ENCODE data around the gene PCMTD2.

Gene PCMTD2

DNA sequence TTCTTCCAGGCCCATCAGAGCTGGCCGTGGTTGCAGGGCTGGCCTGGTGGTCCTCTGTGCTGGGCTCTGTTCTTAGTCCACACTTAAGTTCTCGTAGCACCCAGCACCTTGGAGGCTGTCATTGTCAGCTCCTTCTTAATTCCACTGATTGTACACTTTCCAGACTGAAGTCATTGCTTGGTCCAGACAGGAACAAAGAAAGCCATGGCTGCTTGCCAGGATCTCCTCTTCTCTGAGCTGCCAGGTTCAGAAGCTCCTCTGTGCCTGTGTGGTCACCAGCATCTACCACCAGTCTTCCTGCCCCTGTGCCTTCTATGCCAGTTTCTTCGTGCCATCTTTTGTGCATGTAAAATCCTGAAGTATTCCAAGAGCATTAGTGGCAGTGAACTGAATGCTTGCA is 39.5 kb upstream of the PCMTD2 start:
- peaks cover 0 to 9% of the 10 kb centered on the region in 2 donors for H3K27me3 ChIP-seq (ENCODE audit: control insufficient read depth in 2 of 2, insufficient read depth in 2 of 2, low read length in 2 of 2)
- H3K27ac ChIP-seq (ENCODE audit: low read depth in 2 of 2, low read length in 2 of 2): no peak overlapping the region
- no peak overlapping the region for H3K4me3 ChIP-seq (ENCODE audit: low read length in 2 of 2)
- no peaks in the 10 kb centered on the region for H3K4me1 ChIP-seq (ENCODE audit: control insufficient read depth in 2 of 2, insufficient read depth in 2 of 2, low read length in 2 of 2)
- no peak overlapping the region for H3K9ac ChIP-seq (ENCODE audit: low read depth in 1 of 2, low read length in 2 of 2)
- no peaks in the 10 kb centered on the region for H3K9me3 ChIP-seq (ENCODE audit: control insufficient read depth in 2 of 2, low read length in 2 of 2)
- H3K36me3 ChIP-seq (ENCODE audit: control insufficient read depth in 2 of 2, insufficient read depth in 2 of 2, low read length in 2 of 2): no peaks in the 10 kb centered on the region

GRCh38 chr20:64216910-64217309 is 38.6 kb upstream of the PCMTD2 start:
- H3K27me3 ChIP-seq (ENCODE audit: control insufficient read depth in 2 of 2, insufficient read depth in 2 of 2, low read length in 2 of 2): peaks cover 2 to 9% of the 10 kb centered on the region in 2 donors
- H3K9me3 ChIP-seq (ENCODE audit: control insufficient read depth in 2 of 2, low read length in 2 of 2): no peaks in the 10 kb centered on the region
- no peak overlapping the region for H3K9ac ChIP-seq (ENCODE audit: low read depth in 1 of 2, low read length in 2 of 2)
- no peak overlapping the region for H3K4me3 ChIP-seq (ENCODE audit: low read length in 2 of 2)
- no peaks in the 10 kb centered on the region for H3K4me1 ChIP-seq (ENCODE audit: control insufficient read depth in 2 of 2, insufficient read depth in 2 of 2, low read length in 2 of 2)
- H3K36me3 ChIP-seq (ENCODE audit: control insufficient read depth in 2 of 2, insufficient read depth in 2 of 2, low read length in 2 of 2): no peaks in the 10 kb centered on the region
- H3K27ac ChIP-seq (ENCODE audit: low read depth in 2 of 2, low read length in 2 of 2): no peak overlapping the region

DNA sequence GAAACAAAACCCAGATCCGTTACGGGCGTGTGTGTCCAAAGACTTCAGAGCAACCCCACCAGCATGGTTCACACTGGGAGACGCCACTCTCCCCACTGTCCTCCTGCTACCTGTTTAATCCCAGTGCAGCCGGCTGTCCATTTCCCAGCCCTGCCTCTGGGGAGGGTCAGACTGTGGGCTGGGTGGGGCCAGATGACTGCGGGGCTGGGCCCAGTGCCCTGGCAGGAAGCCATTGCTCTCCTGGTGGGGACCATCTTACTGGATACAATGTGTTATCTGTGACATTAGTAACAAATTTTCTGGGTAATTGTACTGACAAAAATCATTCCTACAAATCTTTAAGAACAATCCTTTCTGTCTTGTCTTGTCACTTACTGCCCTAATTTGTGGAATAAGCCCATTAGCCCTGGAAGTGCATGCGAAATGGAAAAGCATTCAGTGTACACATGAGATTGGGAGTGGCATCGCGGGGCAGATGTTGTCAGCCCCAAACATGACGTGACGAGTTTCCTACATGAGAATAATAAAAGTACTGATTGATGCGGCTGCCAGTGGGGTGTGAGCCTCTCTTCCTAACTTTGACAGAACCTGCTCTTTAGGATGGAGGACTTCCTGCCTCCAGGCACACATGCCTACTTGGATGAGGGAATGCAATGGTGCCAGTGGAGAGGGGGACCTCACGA is 37.9 kb upstream of the PCMTD2 start:
- H3K27me3 ChIP-seq (ENCODE audit: control insufficient read depth in 2 of 2, insufficient read depth in 2 of 2, low read length in 2 of 2): peaks cover 2 to 9% of the 10 kb centered on the region in 2 donors
- no peak overlapping the region for H3K4me3 ChIP-seq (ENCODE audit: low read length in 2 of 2)
- H3K4me1 ChIP-seq (ENCODE audit: control insufficient read depth in 2 of 2, insufficient read depth in 2 of 2, low read length in 2 of 2): no peaks in the 10 kb centered on the region
- no peaks in the 10 kb centered on the region for H3K36me3 ChIP-seq (ENCODE audit: control insufficient read depth in 2 of 2, insufficient read depth in 2 of 2, low read length in 2 of 2)
- no peak overlapping the region for H3K9ac ChIP-seq (ENCODE audit: low read depth in 1 of 2, low read length in 2 of 2)
- no peaks in the 10 kb centered on the region for H3K9me3 ChIP-seq (ENCODE audit: control insufficient read depth in 2 of 2, low read length in 2 of 2)
- no peak overlapping the region for H3K27ac ChIP-seq (ENCODE audit: low read depth in 2 of 2, low read length in 2 of 2)

DNA sequence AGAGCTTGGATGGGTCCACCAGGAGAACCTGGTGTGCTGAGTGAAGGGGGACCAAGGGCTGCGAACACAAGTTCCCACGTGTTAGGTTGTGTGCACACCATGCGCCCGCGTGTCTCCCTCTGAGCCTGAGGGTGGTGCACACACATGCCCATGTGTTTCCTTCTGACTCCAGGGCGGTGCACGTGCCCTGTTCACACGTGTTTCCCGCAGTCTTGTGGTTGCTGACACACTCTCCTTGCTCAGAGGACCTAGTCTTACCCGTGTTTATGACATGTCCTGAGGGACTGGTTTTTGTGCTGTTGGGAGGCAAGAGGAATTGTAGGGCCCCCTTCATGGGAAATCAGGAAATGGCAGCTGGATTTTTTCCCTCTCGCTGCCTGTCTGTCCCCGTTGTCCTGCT is 36.3 kb upstream of the PCMTD2 start:
- no peak overlapping the region for H3K9ac ChIP-seq (ENCODE audit: low read depth in 1 of 2, low read length in 2 of 2)
- no peaks in the 10 kb centered on the region for H3K9me3 ChIP-seq (ENCODE audit: control insufficient read depth in 2 of 2, low read length in 2 of 2)
- no peak overlapping the region for H3K27ac ChIP-seq (ENCODE audit: low read depth in 2 of 2, low read length in 2 of 2)
- no peak overlapping the region for H3K4me3 ChIP-seq (ENCODE audit: low read length in 2 of 2)
- H3K27me3 ChIP-seq (ENCODE audit: control insufficient read depth in 2 of 2, insufficient read depth in 2 of 2, low read length in 2 of 2): peaks cover 2 to 9% of the 10 kb centered on the region in 2 donors
- H3K4me1 ChIP-seq (ENCODE audit: control insufficient read depth in 2 of 2, insufficient read depth in 2 of 2, low read length in 2 of 2): no peaks in the 10 kb centered on the region
- H3K36me3 ChIP-seq (ENCODE audit: control insufficient read depth in 2 of 2, insufficient read depth in 2 of 2, low read length in 2 of 2): no peaks in the 10 kb centered on the region

GRCh38 chr20:64219730-64220129 is 35.8 kb upstream of the PCMTD2 start:
- Histone ChIP-seq H3K9ac (ENCODE audit: low read depth in 1 of 2, low read length in 2 of 2) (no peak overlapping the region), H3K27ac (ENCODE audit: low read depth in 2 of 2, low read length in 2 of 2) (no peak overlapping the region), H3K36me3 (ENCODE audit: control insufficient read depth in 2 of 2, insufficient read depth in 2 of 2, low read length in 2 of 2) (no peaks in the 10 kb centered on the region), H3K9me3 (ENCODE audit: control insufficient read depth in 2 of 2, low read length in 2 of 2) (no peaks in the 10 kb centered on the region), H3K4me1 (ENCODE audit: control insufficient read depth in 2 of 2, insufficient read depth in 2 of 2, low read length in 2 of 2) (no peaks in the 10 kb centered on the region), H3K27me3 (ENCODE audit: control insufficient read depth in 2 of 2, insufficient read depth in 2 of 2, low read length in 2 of 2) (peaks cover 2 to 9% of the 10 kb centered on the region in 2 donors), H3K4me3 (ENCODE audit: low read length in 2 of 2) (no peak overlapping the region)

DNA sequence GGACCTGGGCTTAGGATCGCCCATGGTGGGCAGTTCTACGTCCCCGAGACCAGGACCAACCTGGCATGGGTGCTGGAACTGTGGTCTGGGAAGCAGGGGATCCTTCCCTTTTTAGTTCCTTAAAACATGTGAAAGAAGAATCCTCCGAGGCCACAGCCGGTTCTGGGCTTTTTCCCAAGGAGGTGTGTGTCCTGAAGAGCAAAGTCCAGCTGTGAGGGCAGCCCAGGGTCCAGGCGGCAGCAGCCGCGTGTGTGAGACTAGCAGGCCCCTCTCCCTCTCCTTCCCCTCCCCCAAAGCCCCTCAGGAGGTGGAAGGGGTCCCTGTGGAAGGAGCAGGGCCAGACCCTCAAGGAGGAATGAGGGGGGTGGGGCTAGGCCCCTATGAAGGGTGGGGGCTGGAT is 35.1 kb upstream of the PCMTD2 start:
- H3K9me3 ChIP-seq (ENCODE audit: control insufficient read depth in 2 of 2, low read length in 2 of 2): no peaks in the 10 kb centered on the region
- H3K4me3 ChIP-seq (ENCODE audit: low read length in 2 of 2): no peak overlapping the region
- H3K27ac ChIP-seq (ENCODE audit: low read depth in 2 of 2, low read length in 2 of 2): no peak overlapping the region
- H3K36me3 ChIP-seq (ENCODE audit: control insufficient read depth in 2 of 2, insufficient read depth in 2 of 2, low read length in 2 of 2): no peaks in the 10 kb centered on the region
- H3K9ac ChIP-seq (ENCODE audit: low read depth in 1 of 2, low read length in 2 of 2): no peak overlapping the region
- H3K27me3 ChIP-seq (ENCODE audit: control insufficient read depth in 2 of 2, insufficient read depth in 2 of 2, low read length in 2 of 2): peaks cover 2 to 9% of the 10 kb centered on the region in 2 donors
- H3K4me1 ChIP-seq (ENCODE audit: control insufficient read depth in 2 of 2, insufficient read depth in 2 of 2, low read length in 2 of 2): no peaks in the 10 kb centered on the region

DNA sequence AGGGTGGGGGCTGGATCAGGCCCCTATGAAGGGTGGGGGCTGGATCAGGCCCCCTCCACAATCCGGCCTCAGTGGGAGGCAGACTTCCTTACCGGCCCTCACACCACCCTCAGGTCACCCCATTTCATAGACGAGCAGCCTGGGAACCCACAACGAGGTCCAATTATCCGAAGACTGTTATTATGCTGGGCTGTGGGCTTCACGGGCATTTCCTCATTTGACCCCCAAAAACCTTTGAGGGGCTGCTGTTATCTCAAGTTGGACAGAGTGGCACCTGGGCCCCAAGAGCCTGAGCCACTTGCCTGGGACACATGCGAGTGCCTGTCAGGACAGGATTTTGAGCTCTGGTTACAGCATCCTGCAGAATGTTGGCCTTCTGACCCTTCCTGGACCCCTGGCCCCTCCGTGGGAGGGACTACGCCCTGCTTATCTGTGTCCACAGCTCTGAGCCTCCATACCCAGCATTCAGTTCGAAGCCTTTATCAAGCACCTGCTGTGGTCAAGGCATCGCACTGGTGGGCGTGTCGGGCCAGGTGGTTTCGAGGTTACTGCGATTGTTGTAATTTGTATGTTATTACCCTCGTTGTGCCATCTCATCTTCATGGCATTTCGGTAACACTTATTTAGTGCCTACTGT is 34.5 kb upstream of the PCMTD2 start:
- no peaks in the 10 kb centered on the region for H3K9me3 ChIP-seq (ENCODE audit: control insufficient read depth in 2 of 2, low read length in 2 of 2)
- no peak overlapping the region for H3K9ac ChIP-seq (ENCODE audit: low read depth in 1 of 2, low read length in 2 of 2)
- H3K4me3 ChIP-seq (ENCODE audit: low read length in 2 of 2): no peak overlapping the region
- H3K27me3 ChIP-seq (ENCODE audit: control insufficient read depth in 2 of 2, insufficient read depth in 2 of 2, low read length in 2 of 2): peaks cover 2 to 9% of the 10 kb centered on the region in 2 donors
- H3K27ac ChIP-seq (ENCODE audit: low read depth in 2 of 2, low read length in 2 of 2): no peak overlapping the region
- H3K4me1 ChIP-seq (ENCODE audit: control insufficient read depth in 2 of 2, insufficient read depth in 2 of 2, low read length in 2 of 2): no peaks in the 10 kb centered on the region
- no peaks in the 10 kb centered on the region for H3K36me3 ChIP-seq (ENCODE audit: control insufficient read depth in 2 of 2, insufficient read depth in 2 of 2, low read length in 2 of 2)

- Histone ChIP-seq H3K9ac (ENCODE audit: low read depth in 1 of 2, low read length in 2 of 2) (no peak overlapping the region), H3K27ac (ENCODE audit: low read depth in 2 of 2, low read length in 2 of 2) (no peak overlapping the region), H3K4me3 (ENCODE audit: low read length in 2 of 2) (no peak overlapping the region), H3K27me3 (ENCODE audit: control insufficient read depth in 2 of 2, insufficient read depth in 2 of 2, low read length in 2 of 2) (peaks cover 2 to 9% of the 10 kb centered on the region in 2 donors), H3K9me3 (ENCODE audit: control insufficient read depth in 2 of 2, low read length in 2 of 2) (no peaks in the 10 kb centered on the region), H3K36me3 (ENCODE audit: control insufficient read depth in 2 of 2, insufficient read depth in 2 of 2, low read length in 2 of 2) (no peaks in the 10 kb centered on the region), H3K4me1 (ENCODE audit: control insufficient read depth in 2 of 2, insufficient read depth in 2 of 2, low read length in 2 of 2) (no peaks in the 10 kb centered on the region)
These were observed 33.2 kb upstream of the PCMTD2 start for GRCh38 chr20:64222291-64222735.

GRCh38 chr20:64222851-64223525 is 32.6 kb upstream of the PCMTD2 start:
- no peak overlapping the region for H3K9ac ChIP-seq (ENCODE audit: low read depth in 1 of 2, low read length in 2 of 2)
- no peaks in the 10 kb centered on the region for H3K36me3 ChIP-seq (ENCODE audit: control insufficient read depth in 2 of 2, insufficient read depth in 2 of 2, low read length in 2 of 2)

DNA sequence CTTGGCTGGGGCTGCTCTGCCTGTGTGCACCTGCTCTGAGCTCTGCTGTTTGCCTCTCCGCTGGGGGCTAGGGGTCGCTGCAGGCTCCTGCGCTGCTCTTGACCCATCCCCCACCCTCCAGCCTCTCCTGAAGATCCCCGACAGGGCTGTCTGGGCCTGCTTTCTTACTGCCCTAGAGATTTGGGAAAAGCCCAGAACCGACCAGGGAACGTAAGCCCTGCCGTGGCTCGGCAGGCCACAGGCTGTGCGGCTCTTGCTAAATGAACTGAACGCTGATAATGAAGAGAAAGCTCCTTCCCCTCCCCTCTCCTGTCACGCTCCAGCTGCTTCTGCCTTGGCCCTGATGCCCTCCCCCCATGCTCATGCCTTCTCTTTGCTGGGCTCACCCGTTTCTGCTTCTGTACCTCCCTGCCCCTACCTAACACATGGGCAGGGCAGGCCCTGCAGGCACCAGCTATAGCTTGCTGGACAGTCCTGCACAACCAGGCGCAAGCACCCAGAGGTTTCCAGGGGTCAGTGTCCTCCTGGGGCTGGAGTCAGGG is 32.0 kb upstream of the PCMTD2 start:
- Histone ChIP-seq H3K27me3 (ENCODE audit: control insufficient read depth in 2 of 2, insufficient read depth in 2 of 2, low read length in 2 of 2) (peaks cover 2 to 9% of the 10 kb centered on the region in 2 donors), H3K36me3 (ENCODE audit: control insufficient read depth in 2 of 2, insufficient read depth in 2 of 2, low read length in 2 of 2) (no peaks in the 10 kb centered on the region), H3K9ac (ENCODE audit: low read depth in 1 of 2, low read length in 2 of 2) (no peak overlapping the region), H3K27ac (ENCODE audit: low read depth in 2 of 2, low read length in 2 of 2) (peak overlapping the region in 1 of 2 donors; percentile 16), H3K9me3 (ENCODE audit: control insufficient read depth in 2 of 2, low read length in 2 of 2) (no peaks in the 10 kb centered on the region), H3K4me3 (ENCODE audit: low read length in 2 of 2) (no peak overlapping the region), H3K4me1 (ENCODE audit: control insufficient read depth in 2 of 2, insufficient read depth in 2 of 2, low read length in 2 of 2) (peaks cover under 1 to 5% of the 10 kb centered on the region in 2 donors)

More at GRCh38 chr20:64222851-64223525, 32.6 kb upstream of the PCMTD2 start:
- no peaks in the 10 kb centered on the region for H3K4me1 ChIP-seq (ENCODE audit: control insufficient read depth in 2 of 2, insufficient read depth in 2 of 2, low read length in 2 of 2)
- no peak overlapping the region for H3K4me3 ChIP-seq (ENCODE audit: low read length in 2 of 2)
- peaks cover 2 to 9% of the 10 kb centered on the region in 2 donors for H3K27me3 ChIP-seq (ENCODE audit: control insufficient read depth in 2 of 2, insufficient read depth in 2 of 2, low read length in 2 of 2)
- H3K27ac ChIP-seq (ENCODE audit: low read depth in 2 of 2, low read length in 2 of 2): no peak overlapping the region
- H3K9me3 ChIP-seq (ENCODE audit: control insufficient read depth in 2 of 2, low read length in 2 of 2): no peaks in the 10 kb centered on the region

Measured in mucosa of rectum (tissue), 2 donors.